Activated CD8-positive, alpha-beta memory T cell treated with anti-CD3 and anti-CD28 coated beads for 1 hour (primary cell): Measurements from ENCODE around the gene FADS6.
A peak's percentile ranks its signal among the peaks of the same experiment; 100 is the strongest.

ENCODE experiments used
- DNase-seq, 2 donors: peaks; one replicate each; pipeline ENCODE4 v3.0.0-alpha.2; 2020; ENCODE audit warnings: low read depth in 1 of 2; ENCODE audit errors: extremely low read depth in 1 of 2

FADS6 gene

GRCh38 chr17:74855323-74855722 lies 38.1 kb downstream of the FADS6 start:
- no peak for DNase-seq

DNA sequence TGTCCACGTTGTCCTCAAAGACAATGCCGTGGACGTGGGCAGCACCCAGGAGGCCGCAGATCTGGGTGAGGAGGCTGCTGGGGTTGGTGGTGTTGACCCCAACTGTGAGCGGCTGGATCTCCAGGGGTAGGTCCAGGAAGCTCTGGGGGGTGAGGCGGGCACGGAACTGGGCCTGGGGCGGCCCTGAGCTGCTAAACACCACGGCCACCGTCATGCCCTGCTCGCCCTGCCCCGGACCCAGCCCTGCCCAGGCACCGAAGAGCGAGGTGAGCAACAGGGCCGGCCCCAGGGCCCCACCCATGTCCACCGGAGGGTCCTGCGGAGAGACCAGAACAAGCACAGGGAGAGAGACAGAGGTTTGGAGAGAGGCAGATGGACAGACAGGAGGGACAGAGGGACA lies 38.6 kb downstream of the FADS6 start:
- DNase-seq: no peak

- DNase-seq: no peak
Observed at GRCh38 chr17:74853669-74854068, 39.8 kb downstream of the FADS6 start.

GRCh38 chr17:74853048-74853397 lies 40.4 kb downstream of the FADS6 start:
- DNase-seq: no peak

GRCh38 chr17:74852237-74853047 lies 41.0 kb downstream of the FADS6 start:
- DNase-seq: peak in 1 of 2 donors; percentile 32

GRCh38 chr17:74851612-74852236 lies 41.7 kb downstream of the FADS6 start:
- DNase-seq: no peak

- DNase-seq: no peak
Observed at GRCh38 chr17:74850914-74851313, 42.5 kb downstream of the FADS6 start.

- DNase-seq: no peak
Observed at GRCh38 chr17:74850310-74850709, 43.1 kb downstream of the FADS6 start.

DNA sequence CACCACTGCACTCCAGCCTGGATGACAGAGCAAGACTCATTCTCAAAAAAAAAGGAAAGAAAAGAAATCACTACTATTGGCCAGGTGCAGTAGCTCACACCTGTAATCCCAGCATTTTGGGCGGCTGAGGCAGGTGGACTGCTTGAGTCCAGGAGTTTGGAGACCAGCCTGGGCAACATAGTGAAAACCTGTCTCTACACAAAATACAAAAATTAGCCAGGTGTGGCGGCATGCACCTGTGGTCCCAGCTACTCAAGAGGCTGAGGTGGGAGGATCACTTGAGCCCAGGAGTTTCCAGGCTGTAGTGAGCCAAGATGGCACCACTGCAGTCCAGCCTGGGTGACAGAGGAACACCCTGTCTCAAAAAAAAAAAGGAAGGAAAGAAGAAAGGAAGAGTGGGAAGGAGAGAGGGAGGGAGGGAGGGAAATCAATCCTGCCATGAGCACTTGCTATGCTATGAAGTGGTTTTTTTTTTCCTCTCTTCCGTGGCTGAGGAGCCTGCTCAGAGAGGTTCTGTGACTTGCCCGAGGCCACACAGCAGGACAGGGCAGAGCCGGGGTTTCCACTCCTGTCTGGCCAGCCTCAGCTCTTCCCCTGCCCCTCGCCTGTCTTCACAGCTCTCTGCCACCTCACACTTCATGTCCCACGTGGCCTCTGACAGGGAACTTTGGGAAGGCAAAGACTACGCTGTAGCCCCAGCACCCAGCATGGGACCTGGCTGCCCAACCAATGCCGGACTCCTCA lies 44.6 kb downstream of the FADS6 start:
- DNase-seq: no peak

GRCh38 chr17:74846621-74847020 lies 46.8 kb downstream of the FADS6 start:
- no peak for DNase-seq

GRCh38 chr17:74843352-74843627 lies 50.1 kb downstream of the FADS6 start:
- no peak for DNase-seq

GRCh38 chr17:74842599-74843351 lies 50.7 kb downstream of the FADS6 start:
- DNase-seq: no peak

DNA sequence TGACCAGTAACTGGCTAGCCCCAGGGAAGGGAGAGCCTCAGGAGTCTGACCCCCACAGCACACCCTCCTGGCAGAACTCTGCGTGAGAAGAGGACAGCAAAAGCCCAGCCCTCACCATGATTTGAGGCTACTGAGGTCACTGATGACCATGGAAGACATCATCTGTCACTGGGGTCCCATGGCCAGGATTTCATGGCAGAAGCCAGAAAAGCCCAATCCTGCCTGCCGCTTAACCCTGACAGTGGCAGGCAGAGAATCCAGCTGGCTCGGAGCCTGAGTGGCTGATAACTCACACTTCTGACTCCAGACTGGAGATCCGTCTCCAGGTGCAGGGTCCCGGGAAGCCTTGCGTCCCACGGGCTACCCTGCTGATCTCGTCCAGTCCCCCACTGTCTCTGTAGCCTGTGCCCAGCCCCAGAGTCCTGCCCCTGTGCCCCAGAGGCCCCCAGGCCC lies 51.3 kb downstream of the FADS6 start:
- DNase-seq: no peak

DNA sequence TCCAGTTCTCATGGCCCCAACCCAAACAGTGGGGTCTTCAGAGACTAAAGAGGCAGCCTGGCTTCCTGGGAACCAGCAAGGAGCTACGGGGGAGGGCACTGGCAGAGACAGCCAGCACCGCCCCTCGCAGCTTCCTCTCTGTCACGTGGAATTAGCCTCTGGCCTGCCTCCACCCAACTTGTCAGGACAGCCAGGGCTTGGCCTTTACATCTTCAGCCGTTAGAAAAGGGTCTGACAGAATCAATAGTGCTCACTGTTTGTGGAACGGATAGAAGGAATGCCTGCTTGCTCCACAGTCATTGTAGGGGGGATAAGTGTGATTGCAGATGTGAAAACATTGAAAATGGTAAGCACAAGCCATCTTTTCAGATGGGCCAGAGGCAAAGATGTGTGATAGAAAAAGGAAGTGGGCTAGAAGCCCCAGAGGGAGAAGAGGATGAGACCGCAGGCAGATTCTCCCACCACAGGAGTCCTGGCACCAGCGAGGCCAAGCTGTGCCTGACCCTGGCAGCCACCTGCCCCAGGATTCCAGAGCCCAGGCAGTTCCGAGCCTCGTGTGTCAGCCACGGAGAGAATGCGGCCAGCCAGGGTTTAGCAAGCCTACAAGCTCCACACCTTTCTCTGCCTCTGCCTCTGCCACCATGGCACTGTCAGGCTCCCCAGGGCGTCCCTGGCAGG lies 52.3 kb downstream of the FADS6 start:
- no peak for DNase-seq

GRCh38 chr17:74839990-74840852 lies 53.2 kb downstream of the FADS6 start:
- no peak for DNase-seq

- DNase-seq: no peak
Observed at GRCh38 chr17:74838274-74838673, 55.2 kb downstream of the FADS6 start.

GRCh38 chr17:74836691-74837467 lies 56.6 kb downstream of the FADS6 start:
- DNase-seq: no peak

DNA sequence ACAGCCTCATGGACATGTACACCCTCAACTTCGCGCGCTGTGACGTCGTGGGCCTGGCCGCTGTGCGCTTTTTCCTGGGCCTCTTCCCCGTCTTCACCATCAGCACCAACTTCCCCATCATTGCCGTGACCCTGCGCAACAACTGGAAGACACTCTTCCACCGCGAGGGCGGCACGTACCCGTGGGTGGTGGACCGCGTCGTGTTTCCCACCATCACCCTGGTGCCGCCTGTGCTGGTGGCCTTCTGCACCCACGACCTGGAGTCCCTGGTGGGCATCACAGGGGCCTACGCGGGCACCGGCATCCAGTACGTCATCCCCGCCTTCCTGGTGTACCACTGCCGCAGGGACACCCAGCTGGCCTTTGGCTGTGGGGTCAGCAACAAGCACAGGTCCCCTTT lies 57.2 kb downstream of the FADS6 start:
- no peak for DNase-seq
